Endothelial cell of umbilical vein (primary cell): ENCODE data around the gene PRKCD. TPM values are rescaled to one million over a fixed set of nuclear protein-coding genes. Genes with fewer than 3 reads are reported as not detected.

Source experiments
- BruUV-seq: library from RNA; stranded (reverse); fragments of 400-500 nt; replicated peaks from 2 replicates; lab custom pipeline; 2021; lab: Mats Ljungman, UMichigan
- CTCF ChIA-PET: fragments of 300-600, 350-600 bp; sonication (Branson Sonifier 250); formaldehyde crosslinking; loops from one replicate; lab custom pipeline; 2021; ENCODE audit warnings: antibody characterized with exemption, inconsistent platforms; lab: Charles Lee
- POLR2A ChIA-PET: fragments of 300-600, 350-600 bp; sonication (Branson Sonifier 250); formaldehyde crosslinking; loops from one replicate; lab custom pipeline; 2021; ENCODE audit warnings: antibody characterized with exemption, inconsistent platforms; lab: Charles Lee
- DNase-seq: peaks from one replicate; pipeline ENCODE4 v3.0.0-alpha.2; 2011; ENCODE audit warnings: low read depth, low spot score
- FAIRE-seq: peaks from 2 replicates; lab custom pipeline; 2011; peaks lifted over from hg19 to GRCh38; lab: Jason Lieb, UNC
- H2AFZ ChIP-seq: 2 replicates; pipeline ENCODE4 v1.6.0; 2012; ENCODE audit warnings: low read depth, low read length, control low read depth, inconsistent platforms
- H3K27ac ChIP-seq: 2 replicates; pipeline ENCODE4 v1.5.1; 2011; ENCODE audit warnings: low read depth, mild to moderate bottlenecking, control low read depth, low read length, moderate library complexity; ENCODE audit not compliant: insufficient read depth
- H3K27me3 ChIP-seq, 2 experiments: 2 replicates each; pipeline versions ENCODE4 v1.6.0 to v1.6.1; 2011; ENCODE audit warnings: low read length in 2 of 2, mixed read lengths in 1 of 2; ENCODE audit not compliant: control insufficient read depth in 2 of 2, insufficient read depth in 2 of 2
- H3K36me3 ChIP-seq, 2 experiments: 2 replicates in 1 of 2; 3 replicates in 1 of 2; pipeline ENCODE4 v1.5.1; 2011; ENCODE audit warnings: low read length in 2 of 2, mild to moderate bottlenecking in 1 of 2, moderate library complexity in 1 of 2; ENCODE audit not compliant: control insufficient read depth in 2 of 2, insufficient read depth in 2 of 2; ENCODE audit errors: extremely low read depth in 1 of 2
- H3K4me1 ChIP-seq: 3 replicates; pipeline ENCODE4 v1.5.1; 2011; ENCODE audit warnings: mild to moderate bottlenecking, low read length; ENCODE audit not compliant: control insufficient read depth, insufficient read depth; ENCODE audit errors: extremely low read depth
- H3K4me2 ChIP-seq: 2 replicates; pipeline ENCODE4 v1.6.1; 2011; ENCODE audit warnings: low read length, control low read depth, mixed read lengths; ENCODE audit not compliant: insufficient read depth
- H3K4me3 ChIP-seq, 3 experiments: fragments of 200-600 bp in 1 of 3; sonication (generic), shearing (Covaris generic) in 1 of 3; replicated peaks in 1 of 3; 2 replicates each; pipeline ENCODE4 v1.5.1; 2011 to 2016; ENCODE audit warnings: control low read depth in 3 of 3, low read length in 3 of 3, mild to moderate bottlenecking in 2 of 3, inconsistent platforms in 1 of 3, low read depth in 1 of 3, moderate library complexity in 1 of 3; ENCODE audit not compliant: insufficient read depth in 1 of 3
- H3K79me2 ChIP-seq: 2 replicates; pipeline ENCODE4 v1.6.0; 2012; ENCODE audit warnings: low read length, inconsistent platforms; ENCODE audit not compliant: control insufficient read depth, insufficient read depth
- H3K9ac ChIP-seq: replicated peaks from 2 replicates; pipeline ENCODE3; 2011; ENCODE audit warnings: low read length, control low read depth; ENCODE audit not compliant: insufficient read depth; ENCODE audit errors: extremely low read depth
- H3K9me1 ChIP-seq: replicated peaks from 3 replicates; pipeline ENCODE4 v1.6.0; 2011; ENCODE audit warnings: mild to moderate bottlenecking, low read length; ENCODE audit not compliant: control insufficient read depth, insufficient read depth; ENCODE audit errors: extremely low read depth
- H3K9me3 ChIP-seq: replicated peaks from 2 replicates; pipeline ENCODE4 v1.5.1; 2012; ENCODE audit warnings: low read length, inconsistent platforms; ENCODE audit not compliant: control insufficient read depth, insufficient read depth
- H4K20me1 ChIP-seq: replicated peaks from 2 replicates; pipeline ENCODE3; 2011; ENCODE audit warnings: mild to moderate bottlenecking, low read length; ENCODE audit not compliant: control insufficient read depth, insufficient read depth; ENCODE audit errors: extremely low read depth
- EZH2 ChIP-seq: IDR thresholded peaks from 2 replicates; pipeline ENCODE4 v1.6.1; 2012; ENCODE audit warnings: borderline replicate concordance, low read depth, mild to moderate bottlenecking, moderate library complexity, low read length, inconsistent platforms; ENCODE audit not compliant: severe bottlenecking
- FOS ChIP-seq: IDR thresholded peaks from 2 replicates; pipeline ENCODE4 v1.6.1; 2011; ENCODE audit warnings: mild to moderate bottlenecking, low read length, moderate library complexity, borderline replicate concordance; ENCODE audit not compliant: insufficient read depth
- GATA2 ChIP-seq: IDR thresholded peaks from 2 replicates; pipeline ENCODE4 v1.7.0; 2011; ENCODE audit warnings: low read depth, mild to moderate bottlenecking, moderate library complexity, mixed read lengths, low read length; ENCODE audit not compliant: insufficient read length, insufficient read depth
- JUN ChIP-seq: IDR thresholded peaks from 2 replicates; pipeline ENCODE4 v1.6.1; 2011; ENCODE audit warnings: borderline replicate concordance, low read depth; ENCODE audit not compliant: insufficient read length, insufficient read depth
- MYC ChIP-seq: IDR thresholded peaks from one replicate; pipeline ENCODE4 v1.6.1; 2011; ENCODE audit warnings: mild to moderate bottlenecking, low read depth, low read length
- POLR2A ChIP-seq: IDR thresholded peaks from 2 replicates; pipeline ENCODE4 v1.6.1; 2012; ENCODE audit warnings: low read depth, mild to moderate bottlenecking, control low read depth, low read length
- POLR2AphosphoS5 ChIP-seq: IDR thresholded peaks from 2 replicates; pipeline ENCODE4 v1.6.1; 2012; ENCODE audit warnings: low read depth, mild to moderate bottlenecking, control low read depth, low read length, moderate library complexity; ENCODE audit not compliant: insufficient read depth
- dilution Hi-C: fragments of 300-500 bp; cut with MboI; formaldehyde crosslinking; loops from one replicate; pipeline ENCODE4 v1.15.0; 2019; ENCODE audit warnings: low sequenced_read_pairs; ENCODE audit not compliant: extremely low pct_ligation_motif_present
- intact Hi-C: fragments of 100-400 bp; cut with micrococcal nuclease; formaldehyde crosslinking; loops from one replicate; pipeline ENCODE4 v1.10.0; 2022
- polyA plus RNA-seq, 4 experiments: library from polyadenylated mRNA; depleted of rRNA in 3 of 4; stranded (reverse) in 3 of 4; unstranded in 1 of 4; fragments of >200 nt; gene quantifications; 2 replicates each; pipeline versions ENCODE4 v1.2.1 to v1.2.3, GENCODE V29; 2011 to 2012; ENCODE audit warnings: missing spikeins in 1 of 4
- total RNA-seq: library from RNA; stranded (reverse); gene quantifications from 2 replicates; pipeline ENCODE4 v1.2.3, GENCODE V29; 2021
- TF ChIP-seq, protein P1 (sequence below), 2 donors: IDR thresholded peaks; 1 replicate in 1 of 2; 2 replicates in 1 of 2; pipeline ENCODE4 v1.5.1; 2011; ENCODE audit warnings: low read length in 2 of 2, mild to moderate bottlenecking in 2 of 2, moderate library complexity in 2 of 2, control low read depth in 1 of 2, inconsistent platforms in 1 of 2, low read depth in 1 of 2; ENCODE audit not compliant: insufficient read depth in 1 of 2; ENCODE audit errors: extremely low read depth in 1 of 2
- TF ChIP-seq, protein P2 (sequence below): IDR thresholded peaks from 2 replicates; pipeline ENCODE4 v1.6.1; 2011; ENCODE audit not compliant: insufficient read depth, insufficient read length

Gene PRKCD
- total and polyA plus RNA-seq, 2 donors (not counting 3 experiments of a cell fraction or from before 2014, with no cell fraction given), result 15.5 to 19.0 TPM

DNA sequence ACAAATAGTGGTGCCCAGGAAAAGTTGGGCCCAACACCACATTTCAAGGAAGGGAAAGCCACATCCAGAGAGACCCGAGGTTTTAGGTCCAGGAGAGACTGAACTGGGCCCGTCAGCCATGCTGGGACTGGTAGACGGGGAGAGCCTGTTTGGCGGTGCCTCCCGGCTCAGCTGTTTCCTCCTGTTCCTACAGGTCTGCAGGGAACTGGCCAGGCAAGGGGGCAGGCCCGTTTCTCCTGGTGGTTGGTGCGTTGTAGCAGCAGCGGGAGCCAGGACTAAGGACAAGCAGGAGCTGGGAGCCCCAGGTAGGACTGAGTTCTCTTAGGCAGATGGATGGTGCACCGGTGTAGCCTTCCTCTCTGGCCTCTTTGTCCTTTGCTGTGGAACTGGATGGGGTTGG, 3.9 kb downstream of the PRKCD start:
- FAIRE-seq (no peak), DNase-seq (no peak)
- H3K4me3 ChIP-seq, result no peak overlapping the region
- dilution Hi-C loops, result no loop called here
- no peaks in the 10 kb centered on the region for H3K36me3 ChIP-seq
- H3K27ac ChIP-seq, result no peak overlapping the region
- no peak overlapping the region for H2AFZ ChIP-seq
- H3K4me2 ChIP-seq, result no peak overlapping the region
- peaks cover 6% of the 10 kb centered on the region for H3K79me2 ChIP-seq
- POLR2A ChIA-PET, result no interaction called here
- H3K4me1 ChIP-seq, result peaks cover 23% of the 10 kb centered on the region
- intact Hi-C loops, result no loop called here
- H3K9ac ChIP-seq, result no peak overlapping the region
- no TSS peak for BruUV-seq
- TF ChIP-seq POLR2A (no peak), POLR2AphosphoS5 (no peak), EZH2 (no peak), JUN (no peak), GATA2 (no peak), MYC (no peak), FOS (no peak)
- TF ChIP-seq, protein P1, sequence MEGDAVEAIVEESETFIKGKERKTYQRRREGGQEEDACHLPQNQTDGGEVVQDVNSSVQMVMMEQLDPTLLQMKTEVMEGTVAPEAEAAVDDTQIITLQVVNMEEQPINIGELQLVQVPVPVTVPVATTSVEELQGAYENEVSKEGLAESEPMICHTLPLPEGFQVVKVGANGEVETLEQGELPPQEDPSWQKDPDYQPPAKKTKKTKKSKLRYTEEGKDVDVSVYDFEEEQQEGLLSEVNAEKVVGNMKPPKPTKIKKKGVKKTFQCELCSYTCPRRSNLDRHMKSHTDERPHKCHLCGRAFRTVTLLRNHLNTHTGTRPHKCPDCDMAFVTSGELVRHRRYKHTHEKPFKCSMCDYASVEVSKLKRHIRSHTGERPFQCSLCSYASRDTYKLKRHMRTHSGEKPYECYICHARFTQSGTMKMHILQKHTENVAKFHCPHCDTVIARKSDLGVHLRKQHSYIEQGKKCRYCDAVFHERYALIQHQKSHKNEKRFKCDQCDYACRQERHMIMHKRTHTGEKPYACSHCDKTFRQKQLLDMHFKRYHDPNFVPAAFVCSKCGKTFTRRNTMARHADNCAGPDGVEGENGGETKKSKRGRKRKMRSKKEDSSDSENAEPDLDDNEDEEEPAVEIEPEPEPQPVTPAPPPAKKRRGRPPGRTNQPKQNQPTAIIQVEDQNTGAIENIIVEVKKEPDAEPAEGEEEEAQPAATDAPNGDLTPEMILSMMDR (IDR thresholded peaks at IDR 0.05; ENCODE audit: extremely low read depth in 1 of 2, insufficient read depth in 1 of 2, low read depth in 1 of 2, low read length in 2 of 2), result no peak
- TF ChIP-seq, protein P2, sequence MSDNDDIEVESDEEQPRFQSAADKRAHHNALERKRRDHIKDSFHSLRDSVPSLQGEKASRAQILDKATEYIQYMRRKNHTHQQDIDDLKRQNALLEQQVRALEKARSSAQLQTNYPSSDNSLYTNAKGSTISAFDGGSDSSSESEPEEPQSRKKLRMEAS, result no peak
- H3K9me3 ChIP-seq, result no peaks in the 10 kb centered on the region
- no peaks in the 10 kb centered on the region for H3K9me1 ChIP-seq
- H4K20me1 ChIP-seq, result no peaks in the 10 kb centered on the region
- no peaks in the 10 kb centered on the region for H3K27me3 ChIP-seq
- CTCF ChIA-PET, result interaction anchor here (0.6 to 2.5 kb wide), 5 partner anchors 31 to 58 kb away, joined by 3 to 8 read pairs (median 4); no protein-coding TSS in a partner anchor
